ENCODE data around the gene TARP.

DNA sequence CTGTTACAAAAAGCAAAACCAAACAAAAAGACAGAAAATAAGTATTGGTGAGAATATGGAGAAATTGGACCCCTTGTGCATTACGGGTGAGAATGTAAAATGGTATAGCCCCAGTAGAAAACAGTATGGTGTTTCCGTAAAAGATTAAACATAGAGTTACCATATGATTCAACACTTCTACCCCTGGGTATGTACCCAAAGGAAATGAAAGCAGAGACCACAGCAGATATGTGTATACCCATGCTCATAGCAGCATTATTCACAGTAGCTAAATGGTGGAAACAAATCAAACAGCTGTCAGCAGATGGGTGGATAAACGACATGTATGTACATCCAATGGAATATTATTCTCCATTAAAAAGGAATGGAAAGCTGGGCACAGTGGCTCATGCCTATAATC, 53.0 kb downstream of the TARP start:
- TF ChIP-seq EZH2 (IDR thresholded peaks at IDR 0.05) = no peak
- TF ChIP-seq, protein P1, sequence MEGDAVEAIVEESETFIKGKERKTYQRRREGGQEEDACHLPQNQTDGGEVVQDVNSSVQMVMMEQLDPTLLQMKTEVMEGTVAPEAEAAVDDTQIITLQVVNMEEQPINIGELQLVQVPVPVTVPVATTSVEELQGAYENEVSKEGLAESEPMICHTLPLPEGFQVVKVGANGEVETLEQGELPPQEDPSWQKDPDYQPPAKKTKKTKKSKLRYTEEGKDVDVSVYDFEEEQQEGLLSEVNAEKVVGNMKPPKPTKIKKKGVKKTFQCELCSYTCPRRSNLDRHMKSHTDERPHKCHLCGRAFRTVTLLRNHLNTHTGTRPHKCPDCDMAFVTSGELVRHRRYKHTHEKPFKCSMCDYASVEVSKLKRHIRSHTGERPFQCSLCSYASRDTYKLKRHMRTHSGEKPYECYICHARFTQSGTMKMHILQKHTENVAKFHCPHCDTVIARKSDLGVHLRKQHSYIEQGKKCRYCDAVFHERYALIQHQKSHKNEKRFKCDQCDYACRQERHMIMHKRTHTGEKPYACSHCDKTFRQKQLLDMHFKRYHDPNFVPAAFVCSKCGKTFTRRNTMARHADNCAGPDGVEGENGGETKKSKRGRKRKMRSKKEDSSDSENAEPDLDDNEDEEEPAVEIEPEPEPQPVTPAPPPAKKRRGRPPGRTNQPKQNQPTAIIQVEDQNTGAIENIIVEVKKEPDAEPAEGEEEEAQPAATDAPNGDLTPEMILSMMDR (IDR thresholded peaks at IDR 0.05) = no peak
